T-helper 1 cell treated with Interleukin-12 subunit alpha and Interleukin-12 subunit beta and Interleukin-4 antibody, amounts not matched to agents 30 μg/mL and 1 μg/mL, for 36 hours (primary cell): ENCODE measurements around the gene TSPAN13.

Experiments used
- H3K27ac Mint-ChIP-seq: one replicate; pipeline ENCODE4 v1.8.0; 2021; ENCODE audit warnings: mild to moderate bottlenecking, mixed read lengths
- H3K27me3 Mint-ChIP-seq: one replicate; pipeline ENCODE4 v1.8.0; 2021; ENCODE audit warnings: low read depth, mixed read lengths
- H3K36me3 Mint-ChIP-seq: one replicate; pipeline ENCODE4 v1.8.0; 2021; ENCODE audit warnings: low read depth, mixed read lengths
- H3K4me1 Mint-ChIP-seq: one replicate; pipeline ENCODE4 v1.8.0; 2021; ENCODE audit warnings: low read depth, mixed read lengths
- H3K4me3 Mint-ChIP-seq: one replicate; pipeline ENCODE4 v1.8.0; 2021; ENCODE audit warnings: mild to moderate bottlenecking, moderate library complexity, mixed read lengths
- H3K9me3 Mint-ChIP-seq: one replicate; pipeline ENCODE4 v1.8.0; 2021; ENCODE audit warnings: mixed read lengths

Gene TSPAN13

GRCh38 chr7:16803881-16804673, 50.5 kb downstream of the TSPAN13 start:
- H3K4me3 Mint-ChIP-seq, result no peak overlapping the region
- no peaks in the 10 kb centered on the region for H3K9me3 Mint-ChIP-seq

GRCh38 chr7:16804674-16805439, 51.3 kb downstream of the TSPAN13 start, which contains the start of gene AGR2:
TSS of gene AGR2 (minus strand) at chr7:16804999. CDS start at chr7:16801796, 3,203 bp downstream.
- Mint-ChIP-seq H3K4me3 (no peak within 1 kb of the TSS), H3K36me3 (no peaks in the 10 kb centered on the region), H3K9me3 (no peaks in the 10 kb centered on the region), H3K27me3 (peaks cover 10% of the 10 kb centered on the region), H3K4me1 (peaks cover 2% of the 10 kb centered on the region), H3K27ac (no peak within 1 kb of the TSS)

More at GRCh38 chr7:16803881-16804673, 50.5 kb downstream of the TSPAN13 start:
- H3K4me1 Mint-ChIP-seq, result peaks cover 2% of the 10 kb centered on the region
- no peaks in the 10 kb centered on the region for H3K36me3 Mint-ChIP-seq
- H3K27me3 Mint-ChIP-seq, result peaks cover 7% of the 10 kb centered on the region
- H3K27ac Mint-ChIP-seq, result no peak overlapping the region

DNA sequence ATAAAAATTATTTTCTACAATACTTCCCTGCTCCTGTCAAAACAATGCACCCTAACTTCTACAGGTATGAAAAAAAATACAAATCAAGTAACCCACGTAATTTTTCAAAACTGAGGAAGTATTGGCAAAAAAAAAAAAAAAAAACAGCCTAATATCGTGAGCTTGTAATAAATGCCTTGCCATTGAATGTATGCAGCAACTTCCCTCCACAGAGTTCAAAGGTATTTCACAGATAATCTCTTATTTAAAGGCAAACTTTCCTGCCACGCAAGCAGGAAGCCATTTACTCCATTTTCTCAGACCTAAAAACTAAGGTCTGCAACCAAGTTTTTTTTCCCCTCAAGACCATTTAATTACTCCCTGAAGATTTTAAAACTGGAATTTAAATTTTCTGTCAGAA, 51.9 kb downstream of the TSPAN13 start:
- no peaks in the 10 kb centered on the region for H3K9me3 Mint-ChIP-seq
- H3K27me3 Mint-ChIP-seq, result peaks cover 10% of the 10 kb centered on the region
- H3K27ac Mint-ChIP-seq, result no peak overlapping the region
- peaks cover 2% of the 10 kb centered on the region for H3K4me1 Mint-ChIP-seq
- no peaks in the 10 kb centered on the region for H3K36me3 Mint-ChIP-seq
- H3K4me3 Mint-ChIP-seq, result no peak overlapping the region

- H3K4me1 Mint-ChIP-seq, result no peaks in the 10 kb centered on the region
- peaks cover 9% of the 10 kb centered on the region for H3K27me3 Mint-ChIP-seq
- no peak overlapping the region for H3K27ac Mint-ChIP-seq
- no peak overlapping the region for H3K4me3 Mint-ChIP-seq
- H3K9me3 Mint-ChIP-seq, result no peaks in the 10 kb centered on the region
- H3K36me3 Mint-ChIP-seq, result no peaks in the 10 kb centered on the region
These were observed 56.6 kb downstream of the TSPAN13 start for GRCh38 chr7:16810112-16810511.

- no peaks in the 10 kb centered on the region for H3K36me3 Mint-ChIP-seq
- no peaks in the 10 kb centered on the region for H3K4me1 Mint-ChIP-seq
- H3K27ac Mint-ChIP-seq, result no peak overlapping the region
- peaks cover 4% of the 10 kb centered on the region for H3K27me3 Mint-ChIP-seq
- H3K4me3 Mint-ChIP-seq, result no peak overlapping the region
- H3K9me3 Mint-ChIP-seq, result no peaks in the 10 kb centered on the region
These were observed 57.0 kb downstream of the TSPAN13 start for GRCh38 chr7:16810573-16810972.

DNA sequence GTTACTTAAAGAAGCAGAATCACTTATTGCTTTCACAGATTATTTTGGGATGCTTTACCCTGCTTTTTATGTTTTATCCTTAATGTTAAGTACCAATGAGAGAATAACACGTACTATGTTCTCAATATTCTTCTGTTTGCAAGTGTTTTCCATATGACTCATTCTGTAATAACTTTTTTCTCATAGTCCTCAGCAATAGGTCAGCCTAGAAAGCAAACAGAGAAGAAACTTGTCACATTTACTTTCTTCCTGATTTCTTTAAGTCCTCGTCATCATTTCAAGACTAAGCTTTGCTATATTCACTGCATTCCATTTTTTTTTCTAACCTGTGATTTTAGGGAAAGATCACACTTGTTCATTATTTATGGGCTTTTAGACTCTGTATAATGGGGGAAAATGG, 58.0 kb downstream of the TSPAN13 start:
- no peaks in the 10 kb centered on the region for H3K9me3 Mint-ChIP-seq
- no peaks in the 10 kb centered on the region for H3K36me3 Mint-ChIP-seq
- no peak overlapping the region for H3K4me3 Mint-ChIP-seq
- peaks cover 4% of the 10 kb centered on the region for H3K27me3 Mint-ChIP-seq
- H3K27ac Mint-ChIP-seq, result no peak overlapping the region
- H3K4me1 Mint-ChIP-seq, result no peaks in the 10 kb centered on the region

DNA sequence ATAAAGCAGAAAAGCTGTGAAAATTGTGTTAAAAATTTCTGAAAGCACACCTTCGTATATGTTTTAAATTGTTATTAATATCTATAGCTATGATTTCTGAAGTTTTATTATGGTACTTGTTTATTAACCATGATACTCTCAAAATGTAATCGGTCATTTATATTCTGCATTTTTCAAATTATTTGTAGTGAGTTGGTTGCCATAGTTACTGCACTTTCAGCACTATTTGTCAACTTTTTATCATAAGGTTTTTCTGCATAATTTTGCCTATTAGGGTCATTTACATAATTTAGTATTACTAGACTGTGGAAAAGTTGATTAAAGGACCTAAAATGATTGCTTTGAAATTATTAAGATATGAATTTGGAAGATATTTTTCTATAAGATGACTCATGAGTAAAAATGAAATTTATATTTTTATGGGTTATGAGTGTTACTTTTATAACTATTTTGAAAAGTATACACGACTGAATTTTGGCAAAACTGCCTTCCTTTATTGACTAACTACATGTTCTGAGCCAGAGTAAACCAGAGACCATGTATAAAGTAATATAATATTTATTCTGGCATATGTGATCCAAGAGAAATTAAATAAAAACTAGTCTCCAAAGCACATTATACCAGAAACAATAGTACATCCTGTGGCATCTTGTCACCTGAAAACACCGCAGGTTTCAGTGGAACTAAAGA, 59.1 kb downstream of the TSPAN13 start:
- Mint-ChIP-seq H3K4me1 (no peaks in the 10 kb centered on the region), H3K27me3 (peaks cover 4% of the 10 kb centered on the region), H3K9me3 (no peaks in the 10 kb centered on the region), H3K4me3 (no peak overlapping the region), H3K36me3 (no peaks in the 10 kb centered on the region), H3K27ac (no peak overlapping the region)

- Mint-ChIP-seq H3K9me3 (no peaks in the 10 kb centered on the region), H3K27me3 (peaks cover 4% of the 10 kb centered on the region), H3K4me3 (no peak overlapping the region), H3K27ac (no peak overlapping the region), H3K4me1 (no peaks in the 10 kb centered on the region), H3K36me3 (no peaks in the 10 kb centered on the region)
These were observed 59.7 kb downstream of the TSPAN13 start for GRCh38 chr7:16813232-16813616.

- Mint-ChIP-seq H3K4me1 (no peaks in the 10 kb centered on the region), H3K4me3 (no peak overlapping the region), H3K27ac (no peak overlapping the region), H3K27me3 (no peaks in the 10 kb centered on the region), H3K36me3 (no peaks in the 10 kb centered on the region), H3K9me3 (no peaks in the 10 kb centered on the region)
These were observed 61.4 kb downstream of the TSPAN13 start for GRCh38 chr7:16815001-16815400.

GRCh38 chr7:16816824-16817223, 63.3 kb downstream of the TSPAN13 start:
- Mint-ChIP-seq H3K36me3 (no peaks in the 10 kb centered on the region), H3K27ac (no peak overlapping the region), H3K4me1 (no peaks in the 10 kb centered on the region), H3K9me3 (no peaks in the 10 kb centered on the region), H3K27me3 (no peaks in the 10 kb centered on the region), H3K4me3 (no peak overlapping the region)

GRCh38 chr7:16817536-16817935, 64.0 kb downstream of the TSPAN13 start:
- Mint-ChIP-seq H3K27me3 (no peaks in the 10 kb centered on the region), H3K9me3 (no peaks in the 10 kb centered on the region), H3K36me3 (no peaks in the 10 kb centered on the region), H3K4me1 (no peaks in the 10 kb centered on the region), H3K4me3 (no peak overlapping the region), H3K27ac (no peak overlapping the region)

GRCh38 chr7:16818732-16819131, 65.2 kb downstream of the TSPAN13 start:
- Mint-ChIP-seq H3K27me3 (no peaks in the 10 kb centered on the region), H3K36me3 (no peaks in the 10 kb centered on the region), H3K4me3 (no peak overlapping the region), H3K9me3 (no peaks in the 10 kb centered on the region), H3K27ac (no peak overlapping the region), H3K4me1 (no peaks in the 10 kb centered on the region)

GRCh38 chr7:16822029-16822428, 68.5 kb downstream of the TSPAN13 start:
- no peaks in the 10 kb centered on the region for H3K9me3 Mint-ChIP-seq
- no peak overlapping the region for H3K4me3 Mint-ChIP-seq
- no peaks in the 10 kb centered on the region for H3K4me1 Mint-ChIP-seq
- no peak overlapping the region for H3K27ac Mint-ChIP-seq
- H3K27me3 Mint-ChIP-seq, result no peaks in the 10 kb centered on the region
- no peaks in the 10 kb centered on the region for H3K36me3 Mint-ChIP-seq

GRCh38 chr7:16826060-16826459, 72.5 kb downstream of the TSPAN13 start:
- Mint-ChIP-seq H3K4me3 (no peak overlapping the region), H3K4me1 (no peaks in the 10 kb centered on the region)

More at GRCh38 chr7:16826060-16826459, 72.5 kb downstream of the TSPAN13 start:
- Mint-ChIP-seq H3K27ac (no peak overlapping the region), H3K9me3 (no peaks in the 10 kb centered on the region), H3K36me3 (no peaks in the 10 kb centered on the region), H3K27me3 (peaks cover 8% of the 10 kb centered on the region)
